Activated effector memory CD4-positive, alpha-beta T cell treated with Interleukin-2 at 50 U/mL for 16 hours (primary cell): ENCODE results near the gene ARMC12.
A peak's percentile ranks its signal among the peaks of the same experiment; 100 is the strongest.

ENCODE experiments used
- DNase-seq: peaks from one replicate; pipeline ENCODE4 v3.0.0-alpha.2; 2020

ARMC12 gene

GRCh38 chr6:35736253-35736894 is 458 bp upstream of the ARMC12 start:
- peak; percentile 74 for DNase-seq

DNA sequence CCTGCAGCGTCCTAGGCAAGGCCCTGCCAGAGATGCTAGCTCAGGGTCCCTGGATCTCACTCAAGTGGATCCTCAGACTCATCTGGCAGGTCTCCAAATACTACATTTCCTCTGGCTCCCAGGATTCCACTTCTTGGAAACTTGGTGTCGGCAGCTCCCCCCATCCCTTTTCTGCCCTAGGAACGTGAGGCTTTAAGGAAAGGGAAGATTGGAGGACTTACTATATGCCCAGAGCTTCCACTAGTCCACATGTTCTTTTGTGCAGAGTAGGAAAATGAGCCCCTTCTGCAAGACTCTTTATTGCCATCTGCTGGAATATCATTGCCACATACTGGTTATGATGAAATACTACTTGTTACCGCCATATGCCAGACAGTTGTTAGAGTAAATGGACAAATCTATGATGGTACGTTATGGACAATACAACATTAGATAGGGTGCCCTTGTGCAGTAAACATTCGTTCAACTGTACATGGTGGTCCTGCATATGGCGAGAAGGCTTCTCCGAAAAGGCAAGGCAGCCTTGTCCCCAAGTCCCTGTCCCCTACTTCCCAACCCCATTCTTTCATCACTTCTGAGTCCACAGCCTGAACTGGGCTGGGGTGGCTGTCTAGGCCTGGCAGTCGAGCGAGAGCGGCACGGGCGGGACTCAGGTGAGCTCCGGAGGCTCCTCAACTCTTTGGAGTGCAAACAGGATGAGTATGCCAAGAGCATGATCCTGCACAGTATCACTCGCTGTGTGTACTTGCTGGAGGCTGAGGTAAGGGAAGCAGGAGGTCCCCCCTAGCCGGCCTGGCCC is 780 bp downstream of the ARMC12 start:
- no peak for DNase-seq

GRCh38 chr6:35739645-35740524 is 3.1 kb downstream of the ARMC12 start:
- no peak for DNase-seq

- no peak for DNase-seq
Observed at GRCh38 chr6:35742842-35743241, 6.0 kb downstream of the ARMC12 start.

- no peak for DNase-seq
Observed at GRCh38 chr6:35745509-35745908, 8.7 kb downstream of the ARMC12 start.

DNA sequence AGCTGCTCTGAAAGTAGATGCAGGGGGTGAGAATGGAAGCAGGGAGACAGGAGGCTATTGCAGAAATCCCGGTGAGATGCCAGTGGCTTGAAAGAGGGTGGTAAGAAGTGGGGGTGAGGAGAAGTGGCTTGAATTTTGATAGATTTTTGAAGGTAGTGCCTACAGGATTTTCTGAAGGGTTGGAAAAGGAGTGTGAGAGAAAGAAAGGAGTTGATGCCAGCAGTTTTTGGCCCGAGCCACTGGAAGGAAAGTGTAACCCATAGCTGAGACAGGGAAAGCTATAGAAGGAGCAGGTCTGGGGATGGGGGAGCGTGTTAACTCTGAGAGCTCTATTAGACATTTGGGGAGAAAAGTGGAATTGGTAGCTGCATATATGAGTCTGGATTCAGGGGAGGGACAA is 9.7 kb downstream of the ARMC12 start:
- no peak for DNase-seq

GRCh38 chr6:35747877-35748276 is 11.0 kb downstream of the ARMC12 start:
- DNase-seq, result no peak

- no peak for DNase-seq
Observed at GRCh38 chr6:35750557-35750956, 13.7 kb downstream of the ARMC12 start.

GRCh38 chr6:35751594-35751993 is 14.8 kb downstream of the ARMC12 start:
- DNase-seq, result no peak

GRCh38 chr6:35752330-35752729 is 15.5 kb downstream of the ARMC12 start:
- no peak for DNase-seq

DNA sequence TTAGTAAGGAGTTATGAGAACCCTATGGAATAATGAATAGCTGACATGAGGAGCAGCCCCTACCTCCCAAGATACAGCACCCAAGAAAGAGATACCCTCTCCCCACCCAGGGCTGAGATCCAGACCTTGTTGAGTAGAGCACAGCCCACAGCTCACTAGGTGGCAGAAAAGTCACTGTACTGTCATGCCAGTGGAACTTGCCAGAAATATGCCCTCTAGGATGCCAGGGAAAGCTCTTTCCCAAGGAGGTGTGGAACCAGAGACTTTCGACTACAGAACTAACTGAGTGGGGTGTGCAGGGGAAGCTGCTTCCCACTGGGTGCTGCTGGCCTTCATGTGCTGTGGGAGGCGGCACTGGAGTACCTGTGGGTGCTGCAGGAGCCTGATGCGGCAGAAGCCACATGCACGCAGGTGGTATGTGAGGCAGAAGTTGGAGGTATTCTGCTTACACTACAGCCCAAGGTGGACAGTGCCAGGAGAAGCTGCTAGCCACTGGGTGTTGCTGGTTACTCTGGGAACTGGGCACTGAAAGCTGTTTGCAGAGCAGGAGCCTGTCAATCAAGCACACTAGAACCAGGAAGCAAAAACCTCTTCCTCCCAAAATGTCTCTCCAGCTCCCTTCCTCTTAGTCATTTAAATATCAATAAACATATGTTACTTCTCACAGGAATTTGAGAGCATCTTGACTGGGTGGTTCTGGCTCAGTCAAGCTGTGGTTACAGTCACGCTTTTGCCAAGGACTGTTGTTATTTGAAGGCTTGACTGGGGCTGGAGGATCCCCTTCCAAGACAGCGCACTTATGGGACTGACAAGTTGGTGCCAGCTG is 17.8 kb downstream of the ARMC12 start:
- DNase-seq, result no peak

DNA sequence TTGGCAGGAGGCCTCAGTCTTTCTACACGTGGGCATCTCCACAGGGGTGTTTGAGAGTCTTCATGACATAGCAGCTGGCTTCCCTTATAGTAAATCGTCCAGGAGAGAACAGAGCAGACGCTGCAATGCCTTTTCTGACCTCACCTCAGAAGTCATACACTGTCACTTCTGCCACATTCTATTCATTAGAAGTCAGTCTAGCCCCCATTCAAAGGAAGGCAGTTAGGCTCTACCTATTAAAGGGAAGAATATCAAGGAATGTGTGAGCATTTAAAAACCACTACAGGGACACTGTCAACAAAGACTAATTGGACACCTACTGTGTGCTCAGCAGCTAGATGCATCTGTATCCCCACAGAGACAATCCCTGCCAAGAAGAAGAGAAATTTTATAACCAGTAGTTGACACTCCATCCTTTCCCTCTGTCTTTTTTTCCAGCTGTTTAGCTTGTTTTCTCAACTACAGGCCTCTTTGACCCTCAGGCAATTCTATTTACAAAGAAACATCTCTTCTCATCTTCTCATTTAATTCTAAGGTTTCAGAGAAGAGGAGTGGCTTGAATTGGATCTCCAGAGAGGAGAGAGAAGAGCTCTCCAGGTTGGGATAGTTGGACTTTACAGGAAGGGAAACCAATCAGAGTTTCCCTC is 18.6 kb downstream of the ARMC12 start:
- DNase-seq, result no peak

DNA sequence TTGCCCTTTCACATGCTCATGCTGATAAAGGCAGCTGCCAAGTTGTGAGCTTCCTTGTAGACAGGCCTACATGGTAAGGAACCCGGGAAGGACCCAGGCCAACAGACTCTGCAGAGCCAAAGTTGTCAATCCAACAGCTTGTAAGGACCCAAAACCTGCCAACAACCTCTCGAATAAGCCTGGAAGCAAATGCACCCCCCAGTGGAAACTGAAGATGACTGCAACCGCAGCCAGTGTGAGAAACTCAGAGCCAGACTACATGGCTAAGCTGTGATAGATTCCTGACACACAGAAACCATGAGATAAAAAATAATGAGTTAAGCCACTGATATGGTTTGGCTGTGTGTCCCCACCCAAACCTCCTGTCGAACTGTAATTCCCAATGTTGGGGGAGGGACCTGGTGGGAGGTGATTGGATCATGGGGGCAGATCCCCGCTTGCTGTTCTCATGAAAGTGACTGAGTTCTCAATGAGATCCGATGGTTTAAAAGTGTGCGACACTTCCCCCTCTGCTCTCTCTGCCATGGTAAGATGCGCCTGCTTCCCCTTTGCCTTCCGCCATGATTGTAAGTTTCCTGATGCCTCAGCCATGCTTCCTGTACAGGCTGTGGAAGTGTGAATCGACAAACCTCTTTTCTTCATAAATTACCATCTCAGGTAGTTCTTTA is 20.8 kb downstream of the ARMC12 start:
- no peak for DNase-seq

DNA sequence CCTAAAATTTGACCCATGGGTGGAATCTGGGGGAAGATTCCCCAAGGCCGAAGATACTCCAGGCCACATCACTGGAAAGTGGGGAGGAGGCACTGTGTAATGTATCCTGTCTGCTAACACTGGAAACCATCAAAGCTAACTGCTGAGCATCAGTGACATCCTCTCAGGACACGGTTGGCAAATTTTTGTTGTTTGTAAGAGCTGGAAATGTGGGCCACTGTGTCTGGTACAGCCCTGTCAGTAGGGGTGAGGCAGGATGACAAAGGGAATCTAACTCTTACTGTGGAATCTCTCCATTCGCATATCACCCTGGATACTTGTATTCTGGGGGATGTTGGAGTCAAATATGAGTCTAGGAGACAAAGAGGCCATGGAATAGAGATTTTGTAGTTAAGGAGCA is 22.6 kb downstream of the ARMC12 start:
- no peak for DNase-seq

DNA sequence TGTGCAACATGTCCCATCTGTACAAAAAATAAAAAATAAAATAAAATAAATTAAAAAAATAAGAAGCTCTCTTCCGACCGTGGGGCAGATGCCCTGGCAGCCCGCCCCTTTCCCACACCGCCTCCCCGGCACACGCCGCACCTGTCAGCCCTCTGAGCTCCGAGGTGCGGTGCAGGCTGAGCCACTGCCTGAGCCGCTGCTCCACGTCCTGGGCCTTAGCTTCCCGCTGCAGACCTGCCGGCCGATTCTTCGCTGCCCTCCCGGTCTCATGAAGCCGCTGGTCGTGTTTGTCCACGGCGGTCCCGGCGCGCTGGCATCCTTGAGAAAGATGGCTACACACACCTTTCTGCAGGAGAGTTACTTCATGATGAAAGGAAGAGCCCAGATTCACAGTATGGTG is 28.9 kb downstream of the ARMC12 start:
- no peak for DNase-seq

- DNase-seq, result no peak
Observed at GRCh38 chr6:35769211-35769610, 32.4 kb downstream of the ARMC12 start.

DNA sequence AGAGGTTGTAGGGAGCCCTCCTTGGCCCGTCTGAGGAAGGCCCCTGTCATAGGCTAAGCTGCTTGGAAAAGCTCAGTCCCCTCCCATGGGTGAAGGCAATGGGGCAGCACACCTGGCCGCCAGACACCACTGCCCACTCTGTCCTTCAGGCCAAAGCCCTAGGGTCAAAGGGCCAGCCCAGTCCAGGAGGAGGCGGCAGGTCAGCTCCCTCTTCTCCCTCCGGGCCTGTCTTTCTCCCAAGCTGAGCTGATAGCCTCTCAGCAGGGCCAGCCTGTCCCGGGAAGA is 34.5 kb downstream of the ARMC12 start:
- no peak for DNase-seq

DNA sequence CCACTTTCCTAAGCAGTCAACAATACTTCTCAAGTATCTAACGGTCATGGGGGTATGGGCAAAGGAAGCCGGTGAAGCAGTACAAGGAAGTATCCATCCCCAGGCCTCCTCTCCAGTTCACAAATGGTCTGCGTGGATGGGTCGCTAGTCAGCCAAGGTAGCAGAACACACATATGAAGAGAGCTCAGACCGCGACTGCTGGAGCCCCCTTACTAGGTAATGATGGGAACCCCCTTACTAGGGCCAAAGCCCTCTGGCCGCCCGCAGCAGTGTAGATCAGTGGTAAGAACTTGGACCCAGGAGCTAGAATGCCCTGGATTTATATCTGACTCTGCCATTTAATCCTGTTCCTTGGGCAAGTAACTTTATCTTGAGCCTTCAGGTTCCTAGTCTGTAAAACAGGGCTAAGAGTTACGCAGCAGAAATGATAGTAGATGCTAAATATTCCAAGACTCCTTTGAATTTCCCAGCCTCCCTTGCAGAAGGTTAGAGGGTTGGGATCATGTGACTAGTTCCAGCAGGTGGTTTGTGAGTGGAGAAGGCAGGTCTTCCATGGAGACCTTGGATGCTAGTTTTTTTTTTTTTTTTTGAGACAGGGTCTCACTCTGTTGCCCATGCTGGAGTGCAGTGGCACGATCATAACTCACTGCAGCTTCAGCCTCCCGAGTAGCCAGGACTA is 37.4 kb downstream of the ARMC12 start:
- no peak for DNase-seq

DNA sequence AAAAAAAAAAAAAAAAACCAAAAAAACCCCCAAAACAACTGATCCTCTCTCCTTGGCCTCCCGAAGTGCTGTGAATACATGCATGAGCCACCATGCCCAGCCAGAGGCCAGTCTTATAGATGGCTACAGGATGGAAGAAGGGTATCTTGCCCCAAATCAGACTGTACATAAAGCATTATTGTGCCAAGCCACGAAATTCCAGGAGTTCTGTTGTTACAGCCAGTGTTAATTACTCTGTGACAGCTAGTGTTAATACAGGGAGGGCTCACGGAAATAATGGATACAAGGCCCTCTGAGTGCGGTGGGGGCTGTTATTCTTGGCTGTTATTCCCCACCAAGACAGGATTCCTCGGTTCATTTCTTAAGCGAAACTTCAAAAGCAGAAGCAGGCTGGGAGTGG is 38.2 kb downstream of the ARMC12 start:
- no peak for DNase-seq

DNA sequence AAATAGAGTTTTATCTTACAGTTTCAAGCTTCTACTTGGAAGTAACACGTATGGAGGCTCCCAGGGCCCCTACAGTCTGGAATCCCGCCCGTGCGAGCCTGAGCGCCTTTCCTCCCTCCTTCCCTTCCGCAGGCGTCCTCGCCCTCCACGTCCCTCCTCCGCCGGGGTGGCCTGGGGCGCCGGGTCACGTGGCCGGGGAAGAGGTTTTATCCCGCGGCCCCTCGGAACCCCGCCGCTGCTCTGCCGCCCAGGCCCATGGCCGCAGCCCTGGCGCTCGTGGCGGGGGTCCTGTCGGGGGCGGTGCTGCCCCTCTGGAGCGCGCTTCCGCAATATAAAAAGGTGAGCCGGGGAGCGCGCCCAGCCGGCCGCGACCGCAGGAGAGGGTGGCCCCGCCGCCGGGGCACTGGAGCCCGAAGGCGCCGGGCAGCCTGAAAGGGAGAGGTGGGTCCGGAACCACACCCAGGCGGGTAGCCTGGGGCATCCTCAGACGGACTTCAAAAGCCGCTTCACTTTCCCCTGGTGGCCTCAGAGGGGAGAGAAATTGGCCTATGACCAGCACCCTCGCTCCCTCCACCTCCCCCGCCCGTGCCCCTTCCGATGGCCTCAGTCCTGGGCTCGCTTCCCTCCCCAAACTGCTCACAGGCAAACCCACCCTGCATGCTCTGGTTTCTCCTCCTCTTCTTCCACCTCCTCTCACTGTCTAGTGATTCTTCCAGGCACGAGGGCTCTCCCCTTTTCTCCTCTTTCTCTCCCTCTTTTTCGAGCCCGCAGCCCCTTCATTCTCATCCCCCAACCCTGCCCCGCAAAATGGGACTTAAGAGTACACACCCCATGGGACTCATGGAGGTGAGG is 39.8 kb downstream of the ARMC12 start, which contains the start of gene CLPSL2:
TSS of gene CLPSL2 (plus strand) at position 235 of the 852 bp plus-strand sequence. CDS start at position 256, 21 bp downstream.
- no peak for DNase-seq
